PC-3 (cell line): ENCODE results near the gene APLP1. TPM values are rescaled to one million over a fixed set of nuclear protein-coding genes. Genes with fewer than 3 reads are reported as not detected.

Experiments used
- ATAC-seq: fragments of 200-7000 bp; cut with Tn5 transposase; 2 replicates; pipeline ENCODE4 v1.9.1; 2020; ENCODE audit warnings: mild to moderate bottlenecking, moderate library complexity
- BruUV-seq: library from RNA; stranded (reverse); fragments of 400-500 nt; replicated peaks from 2 replicates; lab custom pipeline; 2021; lab: Mats Ljungman, UMichigan
- CTCF ChIA-PET: fragments of 300-600 bp; sonication (Branson Sonifier 250); formaldehyde crosslinking; loops from one replicate; lab custom pipeline; 2022; ENCODE audit warnings: antibody characterized with exemption; lab: Charles Lee
- POLR2A ChIA-PET: fragments of 300-600 bp; sonication (Branson Sonifier 250); formaldehyde crosslinking; loops from one replicate; lab custom pipeline; 2022; ENCODE audit warnings: antibody characterized with exemption; ENCODE audit not compliant: unreplicated experiment; lab: Charles Lee
- DNase-seq: peaks from one replicate; pipeline ENCODE4 v3.0.0-alpha.2; 2015
- H2AFZ ChIP-seq: fragments of 300-600 bp; sonication (generic); 2 replicates; pipeline ENCODE4 v1.6.0; 2016; ENCODE audit warnings: antibody characterized with exemption, low read length
- H3F3A ChIP-seq: fragments of 300-600 bp; sonication (generic); one replicate; pipeline ENCODE4 v1.6.0; 2017; ENCODE audit warnings: antibody characterized with exemption, low read length, control low read depth, mild to moderate bottlenecking; ENCODE audit not compliant: unreplicated experiment
- H3K27ac ChIP-seq: fragments of 300-600 bp; sonication (generic); 2 replicates; pipeline ENCODE4 v1.5.1; 2016; ENCODE audit warnings: mild to moderate bottlenecking, low read length
- H3K27me3 ChIP-seq: fragments of 300-600 bp; sonication (generic); 2 replicates; pipeline ENCODE4 v1.6.1; 2016; ENCODE audit warnings: low read length, mixed read lengths
- H3K36me3 ChIP-seq: fragments of 300-600 bp; sonication (generic); 2 replicates; pipeline ENCODE4 v1.6.1; 2016; ENCODE audit warnings: low read depth, mixed run types, low read length, mixed read lengths
- H3K4me1 ChIP-seq: fragments of 300-600 bp; sonication (generic); 2 replicates; pipeline ENCODE4 v1.5.1; 2016; ENCODE audit warnings: low read length; ENCODE audit not compliant: insufficient read depth
- H3K4me2 ChIP-seq: fragments of 300-600 bp; sonication (generic); 2 replicates; pipeline ENCODE4 v1.6.0; 2016; ENCODE audit warnings: low read length
- H3K4me3 ChIP-seq: fragments of 300-600 bp; sonication (generic); 2 replicates; pipeline ENCODE4 v1.5.1; 2016; ENCODE audit warnings: mild to moderate bottlenecking, low read length, mixed read lengths
- H3K79me2 ChIP-seq: fragments of 300-600 bp; sonication (generic); 2 replicates; pipeline ENCODE4 v1.6.1; 2017; ENCODE audit warnings: low read length, mixed read lengths
- H3K9ac ChIP-seq: fragments of 300-600 bp; sonication (generic); 2 replicates; pipeline ENCODE4 v1.6.0; 2016; ENCODE audit warnings: mild to moderate bottlenecking, low read length
- H3K9me2 ChIP-seq: fragments of 300-600 bp; sonication (generic); replicated peaks from 2 replicates; pipeline ENCODE4 v1.6.1; 2016; ENCODE audit warnings: mixed run types, low read length, mixed read lengths
- H3K9me3 ChIP-seq: fragments of 300-600 bp; sonication (generic); 2 replicates; pipeline ENCODE4 v1.6.1; 2016; ENCODE audit warnings: low read length, mixed read lengths
- H4K20me1 ChIP-seq: fragments of 300-600 bp; sonication (generic); 2 replicates; pipeline ENCODE4 v1.6.1; 2016; ENCODE audit warnings: low read length, mixed read lengths
- EZH2 ChIP-seq: fragments of 300-600 bp; sonication (generic); IDR thresholded peaks from one replicate; pipeline ENCODE4 v1.6.1; 2017; ENCODE audit warnings: antibody characterized with exemption, mild to moderate bottlenecking, low read length; ENCODE audit not compliant: unreplicated experiment
- EZH2phosphoT487 ChIP-seq: fragments of 300-600 bp; sonication (generic); IDR thresholded peaks from 2 replicates; pipeline ENCODE4 v1.6.1; 2018; ENCODE audit warnings: mild to moderate bottlenecking, antibody characterized with exemption, low read length, borderline replicate concordance
- intact Hi-C: fragments of 100-400 bp; cut with micrococcal nuclease; formaldehyde crosslinking; loops from 2 replicates; pipeline ENCODE4 v1.9.0; 2023
- total RNA-seq: library from RNA; depleted of rRNA; stranded (reverse); fragments of >200 nt; gene quantifications from 2 replicates; pipeline ENCODE4 v1.2.3, GENCODE V29; 2014
- TF ChIP-seq, protein P1 (sequence below): fragments of 300-600 bp; sonication (generic); conservative IDR thresholded peaks from 2 replicates; pipeline ENCODE4 v1.5.1; 2017; ENCODE audit warnings: antibody characterized with exemption, low read depth, mild to moderate bottlenecking, low read length

The APLP1 gene
- total RNA-seq, 1 experiment from 2014 or later = 21.1 TPM

DNA sequence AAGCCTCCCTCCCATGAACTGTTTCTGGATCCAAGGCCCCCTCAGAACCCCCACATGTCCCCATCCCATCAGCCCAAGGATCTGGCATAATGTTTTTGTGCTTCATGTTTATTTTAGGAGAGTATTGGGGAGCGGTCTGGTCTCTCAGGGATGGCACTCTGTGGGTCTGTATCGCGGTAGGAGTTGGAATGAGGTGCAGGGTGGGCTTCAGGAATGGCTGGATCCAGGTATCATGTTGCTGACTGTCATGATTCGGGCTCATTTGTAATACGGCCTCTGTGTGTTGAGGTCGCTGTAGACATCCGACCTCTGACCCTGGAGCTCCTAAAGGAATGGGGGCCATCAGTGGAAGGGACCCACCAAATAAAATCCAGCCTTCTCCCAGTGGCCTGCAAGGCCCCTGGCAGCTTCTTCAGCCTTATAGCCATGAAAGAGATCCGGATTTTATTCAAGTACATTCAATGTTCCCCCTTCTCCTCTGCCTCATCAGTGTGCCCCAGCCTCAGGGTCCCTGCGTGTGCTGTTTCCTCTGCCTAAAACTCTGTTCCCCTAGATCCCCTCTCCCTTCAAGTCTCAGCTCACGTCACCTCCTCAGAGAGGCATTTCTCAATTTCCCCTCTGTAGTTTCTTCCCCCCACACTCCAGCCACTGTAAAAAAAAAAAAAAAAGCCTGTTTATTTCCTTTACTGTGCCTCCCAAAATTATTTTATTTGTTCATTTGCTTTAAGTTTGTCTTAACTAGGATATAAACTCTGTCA, 36.1 kb downstream of the APLP1 start:
- BruUV-seq = no TSS peak
- H3F3A ChIP-seq = no peaks in the 10 kb centered on the region
- ATAC-seq (no peak), DNase-seq (no peak)
- H3K27ac ChIP-seq = no peak overlapping the region
- H3K36me3 ChIP-seq = no peaks in the 10 kb centered on the region
- intact Hi-C loops = no loop called here
- POLR2A ChIA-PET = no interaction called here
- no peak overlapping the region for H2AFZ ChIP-seq
- H3K27me3 ChIP-seq = no peaks in the 10 kb centered on the region
- H3K4me2 ChIP-seq = no peak overlapping the region
- CTCF ChIA-PET = no interaction called here
- no peaks in the 10 kb centered on the region for H3K9me3 ChIP-seq
- H3K79me2 ChIP-seq = peaks cover 3% of the 10 kb centered on the region; the same call in 1 of the 2 replicates
- no peaks in the 10 kb centered on the region for H4K20me1 ChIP-seq
- H3K9me2 ChIP-seq = no peaks in the 10 kb centered on the region
- H3K4me3 ChIP-seq = no peak overlapping the region
- H3K4me1 ChIP-seq = peaks cover 10% of the 10 kb centered on the region; the same call in 1 of the 2 replicates
- TF ChIP-seq, protein P1, sequence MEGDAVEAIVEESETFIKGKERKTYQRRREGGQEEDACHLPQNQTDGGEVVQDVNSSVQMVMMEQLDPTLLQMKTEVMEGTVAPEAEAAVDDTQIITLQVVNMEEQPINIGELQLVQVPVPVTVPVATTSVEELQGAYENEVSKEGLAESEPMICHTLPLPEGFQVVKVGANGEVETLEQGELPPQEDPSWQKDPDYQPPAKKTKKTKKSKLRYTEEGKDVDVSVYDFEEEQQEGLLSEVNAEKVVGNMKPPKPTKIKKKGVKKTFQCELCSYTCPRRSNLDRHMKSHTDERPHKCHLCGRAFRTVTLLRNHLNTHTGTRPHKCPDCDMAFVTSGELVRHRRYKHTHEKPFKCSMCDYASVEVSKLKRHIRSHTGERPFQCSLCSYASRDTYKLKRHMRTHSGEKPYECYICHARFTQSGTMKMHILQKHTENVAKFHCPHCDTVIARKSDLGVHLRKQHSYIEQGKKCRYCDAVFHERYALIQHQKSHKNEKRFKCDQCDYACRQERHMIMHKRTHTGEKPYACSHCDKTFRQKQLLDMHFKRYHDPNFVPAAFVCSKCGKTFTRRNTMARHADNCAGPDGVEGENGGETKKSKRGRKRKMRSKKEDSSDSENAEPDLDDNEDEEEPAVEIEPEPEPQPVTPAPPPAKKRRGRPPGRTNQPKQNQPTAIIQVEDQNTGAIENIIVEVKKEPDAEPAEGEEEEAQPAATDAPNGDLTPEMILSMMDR = no peak
- TF ChIP-seq EZH2phosphoT487 (no peak), EZH2 (no peak)
- no peak overlapping the region for H3K9ac ChIP-seq

DNA sequence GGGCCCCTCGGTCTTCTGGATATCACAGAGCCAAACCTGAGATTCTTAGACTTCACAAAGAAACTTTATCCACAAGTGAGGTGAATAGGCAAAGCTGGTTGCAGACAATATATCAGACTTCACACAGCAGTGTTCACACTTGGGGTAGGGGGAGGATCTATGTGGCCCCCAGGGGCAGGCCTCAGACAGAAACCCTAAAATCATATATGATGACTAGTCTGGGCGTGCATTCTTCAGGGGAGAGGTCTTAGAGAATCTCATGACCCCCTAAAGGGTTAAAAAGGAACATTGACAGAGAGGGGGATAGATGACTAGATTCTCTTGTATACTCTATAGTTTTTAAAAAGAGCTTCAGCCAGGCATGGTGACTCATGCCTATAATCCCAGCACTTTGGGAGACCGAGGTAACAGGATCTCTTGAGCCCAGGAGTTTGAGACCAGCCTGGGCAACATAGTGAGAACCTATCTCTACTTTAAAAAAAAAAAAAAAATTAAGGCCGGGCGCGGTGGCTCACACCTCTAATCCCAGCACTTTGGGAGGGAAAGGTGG, 36.9 kb downstream of the APLP1 start:
- ATAC-seq (no peak), DNase-seq (no peak)
- Histone ChIP-seq H4K20me1 (no peaks in the 10 kb centered on the region), H3K27me3 (no peaks in the 10 kb centered on the region), H2AFZ (no peak overlapping the region), H3K9me2 (no peaks in the 10 kb centered on the region), H3K9ac (no peak overlapping the region), H3K9me3 (no peaks in the 10 kb centered on the region), H3K4me3 (no peak overlapping the region), H3K36me3 (no peaks in the 10 kb centered on the region), H3K4me2 (no peak overlapping the region), H3K4me1 (peaks cover 10% of the 10 kb centered on the region; the same call in 1 of the 2 replicates), H3K27ac (no peak overlapping the region), H3K79me2 (no peaks in the 10 kb centered on the region), H3F3A (no peaks in the 10 kb centered on the region)
- CTCF ChIA-PET = no interaction called here
- POLR2A ChIA-PET = no interaction called here
- no peak for TF ChIP-seq EZH2phosphoT487
- TF ChIP-seq, protein P1 = no peak
- no peak for TF ChIP-seq EZH2
- intact Hi-C loops = no loop called here
- BruUV-seq = no TSS peak

DNA sequence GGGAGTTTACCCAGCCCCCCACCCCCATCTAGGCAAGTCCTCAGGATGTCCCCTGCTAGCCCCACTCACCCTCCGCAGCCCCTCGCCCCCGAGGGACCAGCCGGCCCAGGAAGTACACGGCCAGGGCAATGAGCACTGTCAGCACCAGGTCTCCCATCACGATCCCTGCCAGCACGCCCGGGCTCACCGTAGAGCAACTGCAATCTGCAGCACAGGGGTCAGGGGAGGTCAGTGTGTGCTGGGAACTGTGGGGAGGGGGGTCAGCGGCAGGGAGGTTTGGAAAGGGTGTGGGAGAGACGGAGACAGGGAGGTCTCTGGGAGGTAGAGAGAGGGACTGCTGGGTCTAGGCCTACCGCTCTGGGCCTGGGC, 39.0 kb downstream of the APLP1 start:
- Histone ChIP-seq H3K4me1 (peaks cover 4% of the 10 kb centered on the region; the same call in 1 of the 2 replicates), H3K9ac (no peak overlapping the region), H3K4me2 (no peak overlapping the region), H2AFZ (no peak overlapping the region), H3K79me2 (no peaks in the 10 kb centered on the region), H3K4me3 (no peak overlapping the region), H3K9me3 (no peaks in the 10 kb centered on the region), H3K9me2 (no peaks in the 10 kb centered on the region), H3F3A (no peaks in the 10 kb centered on the region), H3K27ac (no peak overlapping the region), H3K27me3 (no peaks in the 10 kb centered on the region), H3K36me3 (no peaks in the 10 kb centered on the region), H4K20me1 (no peaks in the 10 kb centered on the region)
- BruUV-seq = no TSS peak
- intact Hi-C loops = no loop called here
- TF ChIP-seq, protein P1 = no peak
- TF ChIP-seq EZH2 (no peak), EZH2phosphoT487 (no peak)
- no peak for DNase-seq
- POLR2A ChIA-PET = no interaction called here
- ATAC-seq = no peak
- CTCF ChIA-PET = no interaction called here
